A549 (cell line): ENCODE measurements around the gene TNFRSF13B.

Experiments used
- CHD2 ChIP-seq: fragments of 150-350 bp; IDR thresholded peaks from 2 replicates; pipeline ENCODE4 v1.6.1; 2014; ENCODE audit warnings: low read length; ENCODE audit not compliant: partially characterized antibody
- CTCF ChIP-seq: fragments of >200 bp; sonication (Bioruptor Twin); formaldehyde crosslinking; IDR thresholded peaks from 3 replicates; pipeline ENCODE4 v1.5.1; 2016
- EP300 ChIP-seq, 2 experiments: fragments of >200 bp; sonication (Bioruptor Twin); formaldehyde crosslinking; IDR thresholded peaks; 2 replicates in 1 of 2; 3 replicates in 1 of 2; pipeline ENCODE4 v1.6.1; 2016 to 2017
- POLR2A ChIP-seq: IDR thresholded peaks from 2 replicates; pipeline ENCODE4 v1.6.1; 2012; ENCODE audit warnings: mild to moderate bottlenecking, low read length
- REST ChIP-seq: fragments of 200-600 bp; sonication (generic); IDR thresholded peaks from 2 replicates; pipeline ENCODE4 v1.6.1; 2016; ENCODE audit warnings: antibody characterized with exemption, mild to moderate bottlenecking, moderate library complexity
- RNF2 ChIP-seq: fragments of 200-600 bp; sonication (generic); IDR thresholded peaks from 2 replicates; pipeline ENCODE4 v1.6.1; 2016; ENCODE audit warnings: low read depth, mild to moderate bottlenecking, antibody characterized with exemption, moderate library complexity, borderline replicate concordance

- TF ChIP-seq REST (no peak), CTCF (no peak), CHD2 (no peak), EP300 (IDR thresholded peaks at IDR 0.05) (no peak), POLR2A (no peak), RNF2 (no peak)
Measured at GRCh38 chr17:16972346-16972745, 428 bp upstream of the TNFRSF13B start.
